Stimulated activated CD8-positive, alpha-beta memory T cell treated with anti-CD3 and anti-CD28 coated beads, Interleukin-12 subunit alpha, Interleukin-12 subunit beta, amount 100 ng/mL, for 1 hour (primary cell): ENCODE measurements around the gene KIAA0825.
"Not testable (repeated sequence)": the region's sequence is repeated elsewhere in the genome, so short reads cannot be mapped to it uniquely, and the experiment has no call there.

Experiments
- DNase-seq: peaks from one replicate; pipeline ENCODE4 v3.0.0-alpha.2; 2020; ENCODE audit warnings: low read depth

Gene KIAA0825

GRCh38 chr5:94362857-94363256 is 255.5 kb downstream of the KIAA0825 start:
- DNase-seq: no peak

- DNase-seq: no peak
Observed at GRCh38 chr5:94361832-94362796, 256.3 kb downstream of the KIAA0825 start.

- no peak for DNase-seq
Observed at GRCh38 chr5:94361161-94361560, 257.2 kb downstream of the KIAA0825 start.

- no peak for DNase-seq
Observed at GRCh38 chr5:94360382-94361130, 257.8 kb downstream of the KIAA0825 start.

- DNase-seq: no peak
Observed at GRCh38 chr5:94359880-94360279, 258.5 kb downstream of the KIAA0825 start.

GRCh38 chr5:94355811-94356210 is 262.6 kb downstream of the KIAA0825 start:
- no peak for DNase-seq

GRCh38 chr5:94354837-94355485 is 263.4 kb downstream of the KIAA0825 start:
- DNase-seq: not testable (repeated sequence)

- no peak for DNase-seq
Observed at GRCh38 chr5:94353605-94354004, 264.8 kb downstream of the KIAA0825 start.

- DNase-seq: no peak
Observed at GRCh38 chr5:94347130-94347529, 271.3 kb downstream of the KIAA0825 start.

GRCh38 chr5:94345257-94345656 is 273.1 kb downstream of the KIAA0825 start:
- DNase-seq: no peak

GRCh38 chr5:94337617-94338016 is 280.8 kb downstream of the KIAA0825 start:
- no peak for DNase-seq

GRCh38 chr5:94335936-94336335 is 282.5 kb downstream of the KIAA0825 start:
- DNase-seq: no peak

GRCh38 chr5:94329115-94329514 is 289.3 kb downstream of the KIAA0825 start:
- no peak for DNase-seq

GRCh38 chr5:94326586-94326985 is 291.8 kb downstream of the KIAA0825 start:
- DNase-seq: no peak

- no peak for DNase-seq
Observed at GRCh38 chr5:94316916-94317838, 301.2 kb downstream of the KIAA0825 start.

GRCh38 chr5:94314460-94315131 is 303.8 kb downstream of the KIAA0825 start:
- no peak for DNase-seq

- DNase-seq: no peak
Observed at GRCh38 chr5:94313696-94314095, 304.7 kb downstream of the KIAA0825 start.

- DNase-seq: no peak
Observed at GRCh38 chr5:94313188-94313587, 305.2 kb downstream of the KIAA0825 start.

GRCh38 chr5:94312298-94312697 is 306.1 kb downstream of the KIAA0825 start:
- DNase-seq: no peak

- no peak for DNase-seq
Observed at GRCh38 chr5:94310833-94311232, 307.6 kb downstream of the KIAA0825 start.

GRCh38 chr5:94309141-94309540 is 309.3 kb downstream of the KIAA0825 start:
- DNase-seq: no peak
